Astrocyte of the hippocampus (primary cell): Measurements from ENCODE around the gene BBLN.

Experiments used
- DNase-seq: peaks from one replicate; pipeline ENCODE4 v3.0.0; 2011; ENCODE audit warnings: low read depth, low spot score

The BBLN gene

GRCh38 chr9:128190013-128190412 lies 29.9 kb downstream of the BBLN start:
- DNase-seq, result no peak

GRCh38 chr9:128190516-128191405 lies 30.7 kb downstream of the BBLN start:
- DNase-seq, result peak; percentile 34

DNA sequence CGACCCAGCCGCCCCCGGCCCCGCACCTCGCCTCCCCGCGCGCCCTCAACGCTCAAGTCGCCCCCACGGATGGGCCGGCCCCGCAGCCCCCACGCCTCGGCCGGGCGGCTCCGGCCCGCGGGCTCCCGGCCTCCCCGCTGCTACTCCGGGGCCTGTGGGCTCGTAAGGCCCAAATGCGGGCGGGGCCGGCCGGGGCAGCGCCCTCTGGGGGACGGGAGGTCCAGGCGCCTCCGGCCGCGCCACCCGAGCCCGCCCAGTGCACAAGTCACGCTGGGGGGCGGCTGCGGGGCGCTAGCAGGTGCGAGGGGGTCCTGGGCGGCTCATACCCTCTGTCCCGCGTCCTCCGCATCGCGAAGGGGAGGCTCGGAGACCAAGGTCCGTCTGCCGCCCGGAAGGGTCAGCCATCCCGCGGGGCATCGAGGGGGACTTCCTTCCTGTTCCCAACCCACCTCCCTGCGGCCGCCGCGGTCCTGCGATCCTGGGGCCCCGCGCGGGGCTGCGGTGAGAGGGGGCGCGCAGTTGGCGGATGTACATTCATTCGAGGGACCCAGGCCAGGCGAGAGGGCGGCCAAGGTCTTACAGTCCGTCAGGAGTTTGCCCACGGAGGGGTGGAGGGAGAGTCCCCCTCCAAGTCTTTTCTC lies 31.5 kb downstream of the BBLN start, which contains the start of gene CIZ1:
TSS of gene CIZ1 (minus strand) at position 167 of the 641 bp plus-strand sequence. CDS start 715 bp downstream, outside the sequence.
- peak; percentile 92 for DNase-seq

GRCh38 chr9:128192601-128193371 lies 32.7 kb downstream of the BBLN start:
- peak; percentile 95 for DNase-seq

- DNase-seq, result no peak
Observed at GRCh38 chr9:128193469-128194096, 33.5 kb downstream of the BBLN start.

DNA sequence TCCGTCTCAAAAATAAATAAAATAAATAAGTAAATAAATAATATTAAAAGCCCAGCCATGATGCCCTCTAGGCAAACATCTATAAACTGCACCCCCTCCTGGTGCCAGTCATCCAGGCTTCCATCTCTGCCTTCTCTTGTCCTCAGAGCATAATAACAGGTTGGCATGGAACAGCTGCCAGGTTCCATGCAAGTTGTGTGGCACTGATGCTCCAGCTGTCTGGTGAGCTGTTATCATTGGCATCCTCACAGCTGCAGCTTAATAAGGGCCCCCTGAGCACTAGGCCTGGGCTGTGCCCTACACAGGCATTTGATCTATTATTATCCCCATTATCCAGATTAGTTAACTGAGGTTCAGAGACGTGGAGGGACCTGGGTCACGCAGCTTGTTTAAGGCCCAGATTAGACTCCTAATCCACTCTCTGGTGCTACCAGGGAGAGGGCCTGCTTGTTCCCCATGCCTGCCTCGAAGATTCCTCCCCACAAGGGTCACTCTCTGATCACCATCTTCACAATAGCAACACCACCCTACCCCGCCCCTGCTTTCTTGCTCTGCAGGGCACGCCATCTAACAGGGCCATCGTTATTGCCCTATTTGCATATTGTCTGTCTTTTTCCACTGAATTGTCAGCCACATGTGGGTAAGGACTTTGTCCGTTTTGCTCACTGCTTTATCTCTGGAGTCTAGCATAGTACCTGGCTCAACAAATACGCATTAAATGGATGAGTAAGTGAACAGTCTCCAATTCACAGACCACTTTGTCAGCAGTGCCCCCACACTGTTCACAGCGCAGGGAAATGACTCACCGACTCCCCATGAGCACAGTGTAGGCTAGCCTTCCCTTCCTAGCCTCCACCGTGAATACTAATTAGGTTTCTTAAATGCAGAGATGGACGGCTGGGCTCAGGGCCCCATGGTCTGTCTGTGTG lies 41.6 kb downstream of the BBLN start:
- DNase-seq, result peak; percentile 67

DNA sequence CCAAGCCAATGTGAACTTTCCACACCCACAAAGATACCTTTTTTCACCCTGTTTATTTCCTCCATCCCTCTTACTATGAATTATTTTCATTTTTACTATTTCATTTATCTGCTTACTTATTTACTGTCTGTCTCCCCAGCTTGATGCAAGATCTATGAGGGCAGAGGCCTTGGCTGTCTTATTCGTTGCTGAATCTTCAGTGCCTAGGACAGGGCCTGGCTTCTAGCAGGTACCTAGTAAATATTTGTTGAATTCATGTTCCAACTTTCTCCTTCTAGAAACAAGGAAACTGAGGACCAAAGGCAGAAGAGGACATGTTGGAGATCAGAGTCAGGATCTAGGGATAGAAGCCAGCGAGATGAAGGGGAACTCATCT lies 42.6 kb downstream of the BBLN start:
- DNase-seq, result no peak

DNA sequence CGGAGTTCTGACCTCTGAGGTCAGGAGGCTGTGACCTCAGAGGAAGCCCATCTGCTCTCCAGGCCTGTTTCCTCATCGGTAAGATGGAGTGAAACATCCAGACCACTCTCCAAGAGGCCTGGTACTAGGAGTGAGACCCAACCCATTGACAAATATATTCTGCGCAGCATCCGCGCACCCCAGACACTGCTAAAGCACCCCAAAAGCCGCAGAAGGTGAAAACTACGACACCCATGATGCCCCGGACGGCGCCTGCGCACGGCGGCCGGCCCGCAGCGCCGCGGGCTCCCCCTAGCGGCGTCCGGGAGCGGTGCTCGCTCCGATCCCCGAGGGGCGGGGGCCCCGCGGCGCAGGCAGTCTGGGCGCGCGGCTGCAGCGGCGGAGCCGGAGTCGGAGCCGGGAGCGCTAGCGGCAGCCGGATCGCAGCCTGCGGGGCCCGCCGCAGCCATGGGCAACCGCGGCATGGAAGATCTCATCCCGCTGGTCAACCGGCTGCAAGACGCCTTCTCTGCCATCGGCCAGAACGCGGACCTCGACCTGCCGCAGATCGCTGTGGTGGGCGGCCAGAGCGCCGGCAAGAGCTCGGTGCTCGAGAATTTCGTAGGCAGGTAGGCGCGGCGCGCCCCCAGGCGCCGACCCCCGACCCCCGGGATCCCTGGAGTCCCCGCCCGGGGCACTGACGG lies 43.1 kb downstream of the BBLN start, which contains the start of gene DNM1:
TSS of gene DNM1 (plus strand) at position 356 of the 683 bp plus-strand sequence. CDS start at position 448, 92 bp downstream.
- peak; percentile 88 for DNase-seq

DNA sequence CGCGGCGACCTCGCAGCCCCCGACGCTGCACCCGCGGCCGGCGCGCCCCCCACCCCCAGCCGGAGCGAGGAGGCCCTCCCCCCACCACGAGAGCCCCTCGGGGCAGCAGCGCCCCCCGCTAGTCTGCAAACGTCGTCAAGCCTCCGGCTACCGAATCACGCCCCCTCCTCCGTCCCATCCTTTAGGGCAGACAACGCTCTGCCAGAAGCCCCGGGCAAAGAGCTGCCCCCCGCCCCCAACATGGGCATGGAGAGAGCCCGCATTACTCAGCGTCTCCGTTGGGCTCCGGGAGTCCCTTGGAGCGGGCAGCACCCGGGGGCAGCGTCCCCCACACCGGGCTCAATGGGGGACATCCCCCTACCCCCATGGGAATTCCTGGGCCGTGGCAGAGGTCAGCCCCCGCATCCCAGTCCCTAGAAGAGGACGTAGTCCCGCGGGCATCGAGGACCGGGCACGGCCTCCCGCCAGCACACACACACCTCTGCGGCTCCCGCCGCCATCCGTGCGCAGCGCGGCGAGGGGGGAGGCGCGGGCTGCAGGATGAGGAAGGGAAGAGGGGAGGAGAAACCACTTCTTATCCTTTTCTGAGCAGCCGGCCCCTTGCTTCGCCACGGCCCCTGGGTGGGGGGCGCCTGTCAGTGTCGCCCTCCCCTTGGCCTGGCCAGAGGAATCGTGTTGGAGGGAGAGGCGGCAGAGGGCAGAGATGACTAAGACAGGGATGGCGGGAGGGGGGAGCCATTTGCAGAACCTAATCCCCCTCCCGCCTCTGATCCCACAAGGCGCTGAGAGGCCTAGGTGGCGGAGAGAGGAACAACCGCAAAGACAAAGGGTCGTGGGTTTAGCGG lies 43.9 kb downstream of the BBLN start:
- peak; percentile 72 for DNase-seq

DNA sequence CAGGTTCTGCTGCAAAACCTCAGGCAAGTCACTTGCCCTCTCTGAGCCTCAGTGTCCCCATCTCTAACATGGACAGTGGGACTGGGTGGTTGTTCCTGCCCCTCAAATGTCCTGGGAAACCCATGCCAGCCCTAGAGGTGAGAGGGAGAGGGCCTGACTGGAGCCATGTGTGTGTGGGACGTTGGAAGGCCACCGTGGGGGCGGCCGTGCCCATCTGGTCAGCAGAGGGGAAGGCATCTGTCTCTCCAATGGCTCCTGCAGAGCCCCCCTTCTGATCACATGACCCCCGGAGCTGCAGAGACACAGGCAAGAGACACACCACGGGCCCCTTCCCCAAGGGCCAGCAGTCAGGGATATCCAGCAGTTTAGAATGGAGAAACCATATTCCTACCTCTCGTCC lies 44.8 kb downstream of the BBLN start:
- DNase-seq, result no peak

- no peak for DNase-seq
Observed at GRCh38 chr9:128205296-128205944, 45.4 kb downstream of the BBLN start.

DNA sequence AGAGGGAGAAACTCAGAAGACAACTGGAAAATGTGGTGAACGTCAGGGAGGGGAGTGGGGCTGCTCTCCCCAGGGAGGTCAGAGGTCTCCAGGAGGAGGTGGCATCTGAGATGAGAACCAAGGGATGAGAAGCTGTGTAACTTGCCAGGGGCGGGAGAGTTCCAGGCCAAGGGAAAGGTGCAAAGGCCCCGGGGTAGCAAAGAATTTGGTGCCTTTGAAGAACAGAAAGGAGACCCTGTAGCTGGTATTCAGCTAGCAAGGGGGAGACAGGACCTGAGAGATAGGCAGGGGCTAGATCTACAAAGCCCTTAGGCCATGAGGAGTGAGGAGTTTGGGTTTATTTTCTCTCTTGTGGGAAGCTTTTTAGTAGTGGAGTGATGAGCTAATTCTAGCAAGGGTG lies 46.4 kb downstream of the BBLN start:
- DNase-seq, result no peak

- no peak for DNase-seq
Observed at GRCh38 chr9:128206916-128207910, 47.1 kb downstream of the BBLN start.

DNA sequence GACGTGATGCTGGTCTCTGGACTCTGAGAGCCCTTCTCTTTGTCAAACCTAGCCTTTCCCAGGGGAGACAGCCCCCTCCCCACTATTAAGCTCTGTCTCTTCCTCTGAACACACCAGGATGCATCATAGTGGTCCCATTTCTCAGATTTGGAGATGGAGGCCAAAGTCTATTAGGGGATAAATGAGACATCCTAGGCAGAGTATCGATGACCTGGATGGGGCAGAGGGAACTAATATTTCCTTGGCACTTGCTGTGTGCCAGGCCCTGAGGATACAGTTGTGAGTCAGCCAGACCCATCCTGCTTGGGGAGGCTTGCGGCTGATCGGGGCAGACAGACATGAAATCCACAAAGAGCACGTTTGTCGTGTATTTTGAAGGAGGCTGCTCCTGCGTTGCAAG lies 48.3 kb downstream of the BBLN start:
- DNase-seq, result no peak

DNA sequence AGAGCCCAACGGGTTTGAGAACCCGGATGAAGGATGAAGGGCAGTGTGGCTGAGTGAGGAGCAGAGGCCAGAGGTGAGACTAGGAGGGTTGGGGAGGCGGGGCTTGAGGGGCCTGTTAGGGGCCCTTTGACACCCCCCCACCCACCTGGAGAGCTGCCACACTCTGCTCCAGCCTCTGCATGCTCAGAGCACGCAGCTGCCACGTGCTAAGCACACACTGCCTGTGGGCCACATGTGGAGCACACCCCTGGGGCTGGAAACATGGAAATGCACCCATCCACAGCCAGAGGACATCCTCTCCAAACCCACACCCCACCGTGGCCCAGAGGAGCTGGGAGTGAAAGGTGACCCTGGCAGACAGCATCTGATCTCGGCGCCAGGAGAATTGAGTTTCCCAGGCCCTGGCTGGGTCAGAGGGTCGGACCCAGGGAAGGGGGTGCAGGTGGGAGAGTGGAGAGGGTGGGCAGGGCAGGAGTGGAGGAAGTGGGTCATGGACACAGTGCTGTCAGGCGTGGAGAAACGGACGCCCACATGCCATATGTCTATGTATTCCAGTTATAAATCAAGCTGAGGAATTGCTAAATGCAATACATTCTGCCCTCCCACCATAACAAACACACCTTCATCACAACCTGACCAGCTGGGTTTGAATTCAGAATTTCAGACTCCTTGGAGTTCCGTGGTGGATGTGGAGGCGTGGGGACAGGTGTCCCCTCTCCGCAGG lies 49.0 kb downstream of the BBLN start:
- DNase-seq, result no peak

DNA sequence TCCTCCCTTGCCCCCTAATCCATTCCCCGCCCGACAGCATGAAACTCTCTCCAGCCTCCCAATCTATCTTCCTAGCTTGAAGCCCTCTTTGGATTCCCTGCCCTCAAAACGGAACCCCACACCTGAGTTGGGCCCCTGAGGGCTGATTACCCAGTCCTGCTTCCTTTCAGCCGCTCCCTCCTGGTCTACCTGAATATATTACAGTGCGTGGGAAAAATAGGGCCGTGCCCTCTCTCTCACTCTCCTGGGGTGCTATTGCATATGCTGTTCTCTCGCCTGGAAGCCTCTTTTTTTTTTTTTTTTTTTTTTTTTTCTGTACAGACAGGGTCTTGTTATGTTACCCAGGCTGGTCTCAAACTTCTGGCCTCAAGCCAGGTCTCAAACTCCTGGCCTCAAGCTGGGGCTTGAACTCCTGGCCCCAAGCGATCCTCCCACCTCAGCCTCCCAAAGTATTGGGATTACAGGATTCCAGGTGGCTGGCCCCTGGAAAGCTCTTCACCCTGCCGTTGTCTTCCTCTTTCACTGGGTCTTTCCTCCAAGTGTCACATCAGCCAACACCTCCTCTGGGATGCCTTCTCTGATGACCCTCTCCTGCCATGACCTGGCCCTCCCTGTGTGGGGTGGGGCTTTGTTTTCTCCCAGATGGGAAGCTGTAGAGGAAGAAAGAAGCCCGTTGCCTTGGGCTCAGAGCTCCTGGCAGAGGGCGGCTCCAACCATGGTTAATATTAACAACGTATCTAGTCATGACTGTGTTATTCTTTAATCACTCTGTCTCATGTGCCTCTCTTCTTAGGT lies 51.3 kb downstream of the BBLN start:
- no peak for DNase-seq
